ENCODE measurements around the gene MICU1.
"Not testable (repeated sequence)": the region's sequence is repeated elsewhere in the genome, so short reads cannot be mapped to it uniquely, and the experiment has no call there.

Gene MICU1

GRCh38 chr10:72386916-72387586, 238.8 kb downstream of the MICU1 start:
- no peak for DNase-seq (ENCODE audit: low spot score)

DNA sequence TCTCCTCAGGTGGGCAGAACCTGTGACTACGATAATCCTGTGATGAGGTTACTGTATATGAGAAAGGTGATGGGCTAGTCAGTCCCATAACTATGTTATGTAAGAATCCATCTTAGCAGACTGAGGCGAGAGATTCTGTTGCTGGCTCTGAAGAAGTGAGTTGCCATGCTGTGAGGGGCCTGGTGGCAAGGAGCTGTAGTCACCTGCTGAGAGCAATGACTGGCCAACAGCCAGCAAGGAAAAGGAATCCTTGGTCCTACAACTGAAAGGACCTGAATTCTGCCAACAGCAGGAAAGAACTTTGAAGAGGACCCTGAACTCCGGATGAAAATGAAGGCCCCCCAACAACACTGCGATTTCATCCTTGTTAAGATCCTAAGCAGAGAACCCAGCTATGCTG, 240.2 kb downstream of the MICU1 start:
- DNase-seq (ENCODE audit: low spot score), result no peak

GRCh38 chr10:72384982-72385381, 240.9 kb downstream of the MICU1 start:
- not testable (repeated sequence) for DNase-seq (ENCODE audit: low spot score)

GRCh38 chr10:72379776-72380175, 246.1 kb downstream of the MICU1 start:
- DNase-seq (ENCODE audit: low spot score), result no peak

DNA sequence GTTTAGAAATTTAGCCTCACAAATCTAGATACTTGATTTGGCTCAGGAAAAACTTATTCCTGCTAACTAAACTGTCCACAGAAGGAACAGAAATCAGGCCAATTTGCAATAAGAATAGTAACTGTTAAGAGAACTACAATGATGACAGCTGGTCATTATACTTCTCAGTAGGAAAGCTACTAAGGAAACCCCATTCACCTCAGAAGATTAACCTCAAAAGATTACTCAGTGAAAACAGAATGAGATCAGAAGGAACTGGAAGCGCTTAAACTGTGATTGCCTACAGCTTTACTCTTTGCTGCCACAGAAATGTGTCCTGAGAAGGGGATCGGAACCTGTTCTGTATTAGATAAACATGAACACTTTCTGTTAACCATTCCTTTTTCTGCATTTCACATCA, 246.8 kb downstream of the MICU1 start:
- DNase-seq (ENCODE audit: low spot score), result no peak

DNA sequence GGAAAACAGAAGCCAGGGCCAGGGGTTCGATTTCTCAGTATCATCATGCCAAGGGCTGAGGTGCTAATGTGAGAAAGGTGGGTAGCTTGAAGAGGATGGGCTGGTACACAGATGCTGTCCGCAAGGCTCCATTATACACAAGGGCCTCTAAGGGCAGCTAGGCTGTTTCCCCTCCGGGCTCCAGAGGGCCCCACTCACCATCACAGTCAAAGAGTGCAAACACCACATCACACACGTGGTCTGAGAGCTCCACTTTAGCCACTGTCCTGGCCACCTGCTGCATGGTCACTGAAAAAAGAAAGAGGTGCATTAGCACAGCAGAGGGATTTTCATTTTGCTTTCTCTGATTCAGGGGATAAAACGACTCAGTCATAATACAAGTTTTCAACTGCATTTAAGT, 250.3 kb downstream of the MICU1 start:
- no peak for DNase-seq (ENCODE audit: low spot score)

GRCh38 chr10:72375173-72375572, 250.7 kb downstream of the MICU1 start:
- no peak for DNase-seq (ENCODE audit: low spot score)

- no peak for DNase-seq (ENCODE audit: low spot score)
Measured at GRCh38 chr10:72370201-72370722, 255.6 kb downstream of the MICU1 start.

GRCh38 chr10:72367301-72367960, 258.4 kb downstream of the MICU1 start:
- no peak for DNase-seq (ENCODE audit: low spot score)

DNA sequence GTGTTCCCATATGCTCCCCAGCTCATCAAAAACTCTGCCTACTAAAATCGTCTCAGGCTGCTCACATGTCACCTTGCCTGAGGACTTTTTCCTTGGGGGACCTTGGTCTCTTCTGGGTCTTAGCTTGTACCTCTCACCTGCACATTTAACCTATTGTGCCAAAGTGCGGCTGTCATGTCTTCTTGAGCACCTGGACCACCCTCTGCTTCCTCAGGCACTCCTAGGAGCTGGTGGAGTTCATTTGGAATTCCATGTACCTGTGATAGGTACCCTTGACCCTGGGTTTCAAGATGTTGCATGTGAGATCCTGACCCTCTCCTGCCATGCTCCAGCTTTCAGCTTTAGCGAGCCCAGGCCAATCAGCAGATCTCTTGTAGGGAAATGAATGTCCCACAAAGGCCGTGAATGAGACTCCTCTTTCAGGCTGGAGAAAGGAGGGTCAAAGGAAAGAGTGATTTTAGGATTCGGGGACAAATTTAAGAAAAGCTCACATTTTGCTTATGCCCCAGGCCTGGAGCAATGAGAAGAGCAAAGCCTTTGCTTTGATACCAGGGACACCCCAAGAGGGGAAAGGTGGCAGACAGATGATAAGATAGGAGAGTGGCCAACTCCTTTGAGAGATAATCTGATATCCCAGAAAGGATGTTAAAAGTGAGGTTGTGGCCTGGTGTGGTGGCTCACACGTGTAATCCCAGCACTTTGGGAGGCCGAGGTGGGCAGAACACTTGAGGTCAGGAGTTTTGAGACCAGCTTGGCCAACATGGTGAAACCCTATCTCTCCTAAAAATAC, 260.6 kb downstream of the MICU1 start:
- DNase-seq (ENCODE audit: low spot score), result no peak

- peak; percentile 88 for DNase-seq (ENCODE audit: low spot score)
Measured at GRCh38 chr10:72364239-72364777, 261.6 kb downstream of the MICU1 start.

DNA sequence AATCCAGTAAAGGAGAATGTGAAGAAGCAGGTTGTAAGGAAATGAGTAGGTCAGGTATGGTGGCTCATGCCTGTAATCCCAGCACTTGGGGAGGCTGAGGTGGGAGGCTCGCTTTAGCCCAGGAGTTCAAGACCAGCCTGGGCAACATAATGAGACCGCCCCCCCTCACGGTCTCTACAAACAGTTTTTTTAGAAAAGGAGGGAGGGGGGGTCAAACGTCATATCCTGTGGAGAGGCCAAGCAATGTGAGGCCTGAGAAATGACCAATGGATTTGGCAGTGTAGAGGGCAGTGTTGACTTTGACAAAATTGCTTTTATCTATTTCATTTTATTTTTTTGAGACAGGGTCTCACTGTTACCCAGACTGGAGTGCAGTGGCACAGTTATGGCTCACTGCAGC, 268.9 kb downstream of the MICU1 start:
- DNase-seq (ENCODE audit: low spot score), result no peak

GRCh38 chr10:72356115-72356514, 269.8 kb downstream of the MICU1 start:
- DNase-seq (ENCODE audit: low spot score), result no peak

DNA sequence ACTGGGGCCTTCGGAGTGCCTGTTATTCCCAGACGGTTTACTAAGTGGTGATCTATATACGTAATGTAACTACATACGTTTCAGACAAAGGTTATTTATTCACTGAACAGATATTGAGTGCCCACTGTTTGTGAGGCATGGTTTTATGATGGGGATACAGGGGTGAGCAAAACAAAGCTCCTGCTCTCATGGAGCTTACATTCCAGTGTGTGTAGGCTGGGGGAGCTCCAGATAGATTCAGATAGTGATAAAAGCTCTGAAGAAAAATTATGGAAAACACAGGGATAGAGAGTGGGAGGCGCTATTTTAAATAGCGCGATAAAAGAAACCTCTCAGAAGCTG, 270.7 kb downstream of the MICU1 start:
- DNase-seq (ENCODE audit: low spot score), result no peak

- DNase-seq (ENCODE audit: low spot score), result peak; percentile 95
Measured at GRCh38 chr10:72354356-72355213, 271.3 kb downstream of the MICU1 start, which contains the start of gene DNAJB12. DNAJB12 (minus strand) TSS chr10:72354919; CDS start chr10:72354897, 22 bp downstream.

DNA sequence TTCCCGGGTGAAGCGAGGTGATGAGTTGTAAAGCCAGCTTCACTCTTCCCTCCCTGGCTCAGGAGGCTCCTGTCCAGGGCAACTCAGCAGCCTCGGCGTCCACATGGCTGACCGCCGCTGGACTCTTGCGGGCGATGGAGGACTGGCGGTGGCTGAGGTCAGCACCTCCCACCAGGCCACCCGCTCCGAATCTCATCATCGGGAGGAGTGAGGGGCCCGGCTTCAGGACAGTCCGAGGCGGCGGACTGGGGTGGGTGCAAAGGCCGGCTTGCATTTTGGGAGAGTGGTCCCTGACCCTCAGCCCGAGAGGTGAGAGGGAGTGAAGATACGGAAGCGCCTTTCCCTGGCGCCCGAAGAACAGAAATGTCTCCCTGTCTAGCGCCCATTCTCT, 271.9 kb downstream of the MICU1 start:
- peak; percentile 67 for DNase-seq (ENCODE audit: low spot score)

GRCh38 chr10:72353028-72353964, 272.6 kb downstream of the MICU1 start:
- no peak for DNase-seq (ENCODE audit: low spot score)

GRCh38 chr10:72351479-72351878, 274.4 kb downstream of the MICU1 start:
- DNase-seq (ENCODE audit: low spot score), result no peak

- no peak for DNase-seq (ENCODE audit: low spot score)
Measured at GRCh38 chr10:72349438-72349837, 276.4 kb downstream of the MICU1 start.

GRCh38 chr10:72348282-72348681, 277.6 kb downstream of the MICU1 start:
- no peak for DNase-seq (ENCODE audit: low spot score)

All from ecto neural progenitor cell (in vitro differentiated cells).